Small intestine (tissue), 7 donors: ENCODE results near the gene FBXO45. TPM values are rescaled to one million over a fixed set of nuclear protein-coding genes. Genes with fewer than 3 reads are reported as not detected.
A peak's percentile ranks its signal among the peaks of the same experiment; 100 is the strongest.
"Not testable (repeated sequence)": the region's sequence is repeated elsewhere in the genome, so short reads cannot be mapped to it uniquely, and the experiment has no call there.

ENCODE experiments used
- DNase-seq, 2 donors: peaks; one replicate each; pipeline versions ENCODE4 v3.0.0 to v3.0.0-alpha.2; 2013
- FAIRE-seq: peaks from 2 replicates; lab custom pipeline; 2012; peaks lifted over from hg19 to GRCh38; lab: Jason Lieb, UNC
- H3K27ac ChIP-seq, 3 donors: one replicate each; pipeline ENCODE4 v1.5.1; 2013; ENCODE audit warnings: low read length in 2 of 3, mild to moderate bottlenecking in 2 of 3, control low read depth in 1 of 3, inconsistent platforms in 1 of 3, low read depth in 1 of 3, moderate library complexity in 1 of 3
- H3K27me3 ChIP-seq, 3 donors: one replicate each; pipeline ENCODE4 v1.6.1; 2013; ENCODE audit warnings: low read length in 3 of 3, inconsistent platforms in 1 of 3; ENCODE audit not compliant: control insufficient read depth in 3 of 3, insufficient read depth in 3 of 3
- H3K36me3 ChIP-seq, 3 donors: one replicate each; pipeline ENCODE4 v1.6.1; 2013; ENCODE audit warnings: low read length in 3 of 3, inconsistent platforms in 1 of 3, low read depth in 1 of 3, mild to moderate bottlenecking in 1 of 3, moderate library complexity in 1 of 3; ENCODE audit not compliant: control insufficient read depth in 3 of 3, insufficient read depth in 2 of 3
- H3K4me1 ChIP-seq, 3 donors: one replicate each; pipeline ENCODE4 v1.6.1; 2013; ENCODE audit warnings: low read length in 2 of 3, inconsistent platforms in 1 of 3, low read depth in 1 of 3, mild to moderate bottlenecking in 1 of 3, moderate library complexity in 1 of 3; ENCODE audit not compliant: control insufficient read depth in 3 of 3, insufficient read depth in 2 of 3
- H3K4me3 ChIP-seq, 3 donors: one replicate each; pipeline ENCODE4 v1.5.1; 2013; ENCODE audit warnings: low read length in 3 of 3, control low read depth in 1 of 3, inconsistent platforms in 1 of 3, low read depth in 1 of 3, mild to moderate bottlenecking in 1 of 3, moderate library complexity in 1 of 3
- H3K9me3 ChIP-seq, 2 donors: one replicate each; pipeline ENCODE4 v1.6.1; 2013; ENCODE audit warnings: low read depth in 1 of 2, low read length in 1 of 2; ENCODE audit not compliant: control insufficient read depth in 2 of 2, insufficient read depth in 1 of 2
- whole genome bisulfite sequencing, 3 donors: extraction: QIAGEN DNeasy Blood & Tissue Kit; methylation state at CpG; one replicate each; pipeline ENCODE4 v1.1.7; 2013; 5-methylcytosine and 5-hydroxymethylcytosine counted together
- polyA plus RNA-seq, 4 donors: library from polyadenylated mRNA; stranded (reverse) in 3 of 4; unstranded in 1 of 4; fragments of 200-250 nt in 3 of 4; fragments of 120-200 nt in 1 of 4; gene quantifications; one replicate each; pipeline versions ENCODE4 v1.2.1 to v1.2.3, GENCODE V29; 2013
- donor health status: healthy with polysubstance abuse.
- donor health status: control.
- donor health status: control.
- donor health status: Bipolar disorder and iron deficiency.
- donor health status: healthy.

Gene FBXO45
- polyA plus RNA-seq, 4 donors, result 3.2 to 11.1 (median 6.6) TPM

DNA sequence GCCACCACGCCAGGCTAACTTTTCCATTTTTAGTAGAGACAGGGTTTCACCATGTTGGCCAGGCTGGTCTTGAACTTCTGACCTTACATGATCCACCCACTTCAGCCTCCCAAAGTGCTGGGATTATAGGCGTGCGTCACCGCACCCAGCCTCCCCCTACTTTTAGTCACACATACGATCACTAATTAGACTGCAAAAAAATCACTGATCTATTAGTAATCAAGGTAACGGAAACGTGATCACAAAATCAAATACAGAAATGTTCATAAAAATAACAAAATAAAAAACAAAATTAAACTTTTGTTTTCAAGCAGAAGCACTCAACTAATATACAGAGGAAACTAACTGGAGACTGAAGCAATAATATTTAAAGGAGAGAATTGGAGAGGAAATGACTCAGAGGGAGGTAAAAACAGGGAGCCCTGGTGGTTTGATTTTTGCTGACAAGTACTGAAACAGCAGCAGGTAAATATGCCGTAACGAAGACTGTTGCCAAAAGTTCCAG is 4.7 kb upstream of the FBXO45 start:
- DNase-seq (peak in 1 of 2 donors; percentile 7), FAIRE-seq (no peak)
- peaks cover 0 to 5% (median 5%) of the 10 kb centered on the region in 3 donors for H3K36me3 ChIP-seq
- no peaks in the 10 kb centered on the region for H3K9me3 ChIP-seq
- WGBS, 3 donors, result 80 to 89% (median 88%) methylated on average over 9 of the region's 9 CpGs
- H3K27ac ChIP-seq, result peak overlapping the region in 1 of 3 donors; percentile 54
- no peaks in the 10 kb centered on the region for H3K27me3 ChIP-seq
- peaks cover 0 to 4% (median 2%) of the 10 kb centered on the region in 3 donors for H3K4me1 ChIP-seq
- no peak overlapping the region for H3K4me3 ChIP-seq

DNA sequence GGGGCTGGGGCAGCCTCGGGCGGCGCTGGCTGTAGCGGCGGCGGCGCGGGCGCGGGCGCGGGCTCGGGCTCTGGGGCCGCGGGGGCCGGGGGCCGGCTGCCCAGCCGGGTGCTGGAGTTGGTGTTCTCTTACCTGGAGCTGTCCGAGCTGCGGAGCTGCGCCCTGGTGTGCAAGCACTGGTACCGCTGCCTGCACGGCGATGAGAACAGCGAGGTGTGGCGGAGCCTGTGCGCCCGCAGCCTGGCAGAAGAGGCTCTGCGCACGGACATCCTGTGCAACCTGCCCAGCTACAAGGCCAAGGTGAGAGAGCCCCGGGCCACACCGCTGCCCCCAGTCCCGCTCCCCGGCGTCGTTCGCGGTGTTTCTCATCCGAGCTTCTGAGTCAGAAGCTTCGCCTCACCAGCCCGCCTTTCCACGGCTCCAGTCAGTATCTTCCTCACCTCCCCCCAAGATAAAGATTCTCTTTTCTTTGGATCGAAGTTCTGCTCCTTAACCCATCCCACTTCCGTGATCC is 600 bp downstream of the FBXO45 start:
- FAIRE-seq (no peak), DNase-seq (peak; percentile 46 to 65)
- peak overlapping the region; percentile 73 to 92 (median 84) for H3K4me3 ChIP-seq
- H3K4me1 ChIP-seq, result peaks cover 2 to 12% (median 4%) of the 10 kb centered on the region in 3 donors
- 0 to 1% (median 1%) methylated on average over 30 to 44 of the region's 44 CpGs for WGBS, 3 donors
- H3K9me3 ChIP-seq, result no peaks in the 10 kb centered on the region
- peaks cover 0 to 3% (median 0%) of the 10 kb centered on the region in 3 donors for H3K36me3 ChIP-seq
- H3K27me3 ChIP-seq, result no peaks in the 10 kb centered on the region
- H3K27ac ChIP-seq, result peak overlapping the region; percentile 60 to 92 (median 80)

DNA sequence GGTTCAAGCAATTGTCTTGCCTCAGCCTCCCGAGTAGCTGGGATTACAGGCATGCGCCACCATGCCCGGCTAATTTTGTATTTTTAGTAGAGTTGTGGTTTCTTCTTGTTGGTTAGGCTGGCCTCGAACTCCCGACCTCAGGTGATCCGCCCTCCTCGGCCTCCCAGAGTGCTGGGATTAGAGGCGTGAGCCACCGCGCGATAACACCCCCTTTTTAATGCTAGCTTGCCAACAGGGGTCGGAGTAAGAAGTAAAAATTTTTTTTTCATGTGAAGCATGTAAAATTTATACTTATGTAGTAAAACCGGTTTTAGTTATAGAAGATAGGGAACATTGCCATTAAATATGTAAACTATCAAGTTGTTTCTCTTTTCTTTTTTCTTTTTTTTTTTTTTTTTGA is 1.9 kb downstream of the FBXO45 start:
- not testable (repeated sequence) for DNase-seq, H3K4me3 ChIP-seq, H3K27me3 ChIP-seq, FAIRE-seq, H3K36me3 ChIP-seq, H3K27ac ChIP-seq, H3K9me3 ChIP-seq
- peaks cover 2 to 12% (median 4%) of the 10 kb centered on the region in 3 donors for H3K4me1 ChIP-seq
- 91 to 93% (median 92%) methylated on average over 13 of the region's 13 CpGs for WGBS, 3 donors

DNA sequence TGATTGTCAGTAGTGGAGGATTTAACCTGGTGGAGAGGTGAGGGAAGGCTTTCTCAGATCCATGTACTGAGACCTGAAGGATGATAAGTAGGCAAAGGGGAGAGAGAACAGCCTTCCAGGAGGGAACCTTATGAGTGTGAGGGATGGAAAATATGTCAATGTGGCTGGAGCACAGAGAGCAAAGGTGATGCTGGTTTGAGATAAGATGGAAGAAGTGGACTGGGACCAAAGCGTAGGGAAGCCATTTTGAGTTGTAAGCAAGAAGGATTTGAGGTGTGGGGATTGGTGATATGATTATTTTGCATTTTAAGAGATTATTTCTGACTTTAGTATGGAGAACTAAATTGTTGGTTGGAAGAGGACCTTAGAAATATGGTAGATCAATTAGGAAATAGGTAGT is 3.9 kb downstream of the FBXO45 start:
- FAIRE-seq (no peak), DNase-seq (no peak)
- no peak overlapping the region for H3K4me3 ChIP-seq
- WGBS, 3 donors, result 18 to 96% (median 47%) methylated on average over 1 of the region's 1 CpG
- no peaks in the 10 kb centered on the region for H3K27me3 ChIP-seq
- H3K4me1 ChIP-seq, result peaks cover 2 to 12% (median 4%) of the 10 kb centered on the region in 3 donors
- H3K36me3 ChIP-seq, result peaks cover 0 to 4% (median 1%) of the 10 kb centered on the region in 3 donors
- H3K9me3 ChIP-seq, result no peaks in the 10 kb centered on the region
- H3K27ac ChIP-seq, result no peak overlapping the region

DNA sequence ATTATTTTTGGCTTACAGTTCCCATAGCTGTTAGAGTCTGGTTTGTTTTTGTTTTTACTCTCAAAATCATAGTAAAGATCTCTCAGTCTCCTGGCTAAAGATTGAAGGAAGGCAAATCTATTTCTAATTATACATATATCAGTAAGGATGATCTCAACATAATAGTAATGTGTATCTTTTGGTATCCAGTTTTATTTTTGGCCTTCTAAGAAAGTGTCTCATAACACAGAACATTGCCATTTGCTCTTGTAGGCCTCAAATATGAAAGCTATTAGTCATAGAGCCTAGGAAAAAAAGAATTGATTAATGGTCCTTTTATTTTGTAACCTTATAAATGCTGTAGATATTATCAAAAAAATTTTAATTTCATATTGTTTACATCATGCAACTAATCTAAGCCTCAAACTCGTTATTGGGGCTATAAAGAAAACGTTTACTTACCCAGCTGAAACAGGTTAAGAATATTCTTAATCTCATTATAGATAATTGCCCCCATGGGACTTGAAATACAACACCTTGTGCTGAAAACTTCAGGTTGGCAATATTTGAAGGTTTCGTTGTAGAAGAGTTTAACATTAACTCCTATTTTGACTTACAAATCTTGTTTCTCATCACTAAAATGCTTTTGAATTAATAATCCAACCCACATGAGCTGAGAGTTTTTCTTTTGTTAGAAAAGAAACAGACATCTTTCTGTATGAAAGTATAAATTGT is 16.7 kb downstream of the FBXO45 start:
- FAIRE-seq, result no peak
- DNase-seq, result no peak
- Histone ChIP-seq H3K36me3 (peaks cover 5 to 17% (median 9%) of the 10 kb centered on the region in 3 donors), H3K4me1 (no peaks in the 10 kb centered on the region), H3K9me3 (no peaks in the 10 kb centered on the region), H3K27me3 (no peaks in the 10 kb centered on the region), H3K27ac (no peak overlapping the region), H3K4me3 (no peak overlapping the region)
- 66 to 84% (median 77%) methylated on average over 3 of the region's 3 CpGs for WGBS, 3 donors

DNA sequence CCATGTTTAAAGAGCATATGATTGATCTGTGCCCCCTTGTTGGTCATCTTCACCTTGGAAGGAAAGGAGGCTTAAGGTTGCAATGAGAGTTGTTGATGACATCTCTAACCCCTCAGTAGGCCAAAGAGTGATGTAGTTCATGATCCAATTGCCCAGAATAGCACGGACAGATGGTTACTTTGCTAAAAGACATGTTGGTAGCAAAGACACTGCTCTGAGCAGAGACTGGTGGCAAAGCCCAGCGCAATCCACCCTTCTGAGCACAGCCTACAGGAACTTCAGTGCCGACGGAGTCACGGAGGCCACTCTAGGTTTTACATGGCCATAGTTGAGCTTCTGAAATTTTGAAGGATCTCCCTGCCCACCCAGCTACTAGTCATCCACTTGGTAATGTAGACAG is 21.8 kb downstream of the FBXO45 start:
- H3K4me3 ChIP-seq, result no peak overlapping the region
- 90 to 93% (median 90%) methylated on average over 5 of the region's 5 CpGs for WGBS, 3 donors
- no peaks in the 10 kb centered on the region for H3K9me3 ChIP-seq
- no peak overlapping the region for H3K27ac ChIP-seq
- H3K36me3 ChIP-seq, result peaks cover 0 to 6% (median 2%) of the 10 kb centered on the region in 3 donors
- no peaks in the 10 kb centered on the region for H3K4me1 ChIP-seq
- FAIRE-seq (no peak), DNase-seq (no peak)
- peaks cover 0 to 2% (median 0%) of the 10 kb centered on the region in 3 donors for H3K27me3 ChIP-seq

DNA sequence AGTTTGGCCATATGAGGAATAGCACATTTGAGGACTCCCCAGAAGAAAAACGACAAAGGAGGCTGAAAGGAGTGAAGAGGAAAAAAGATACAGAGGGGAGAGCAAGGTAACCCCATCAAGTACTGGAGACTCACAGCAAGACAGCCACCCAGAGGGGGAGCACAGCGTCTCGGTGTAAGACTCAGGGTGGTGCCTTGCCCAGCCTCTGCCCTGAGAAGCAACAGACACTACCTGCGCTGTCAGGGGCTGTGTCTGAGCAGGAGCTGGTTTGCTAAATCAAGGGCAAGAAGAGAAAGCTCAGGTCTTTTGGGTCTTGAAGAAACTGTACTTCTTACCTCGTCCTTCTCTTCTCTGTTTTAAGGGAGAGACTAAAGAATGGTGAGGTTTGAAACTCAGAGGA is 27.9 kb downstream of the FBXO45 start:
- H3K4me3 ChIP-seq, result no peak overlapping the region
- H3K36me3 ChIP-seq, result no peaks in the 10 kb centered on the region
- no peak for FAIRE-seq
- H3K4me1 ChIP-seq, result no peaks in the 10 kb centered on the region
- peaks cover 0 to 10% (median 2%) of the 10 kb centered on the region in 3 donors for H3K27me3 ChIP-seq
- WGBS, 3 donors, result 34 to 44% (median 38%) methylated on average over 5 of the region's 5 CpGs
- no peak for DNase-seq
- no peak overlapping the region for H3K27ac ChIP-seq
- no peaks in the 10 kb centered on the region for H3K9me3 ChIP-seq

DNA sequence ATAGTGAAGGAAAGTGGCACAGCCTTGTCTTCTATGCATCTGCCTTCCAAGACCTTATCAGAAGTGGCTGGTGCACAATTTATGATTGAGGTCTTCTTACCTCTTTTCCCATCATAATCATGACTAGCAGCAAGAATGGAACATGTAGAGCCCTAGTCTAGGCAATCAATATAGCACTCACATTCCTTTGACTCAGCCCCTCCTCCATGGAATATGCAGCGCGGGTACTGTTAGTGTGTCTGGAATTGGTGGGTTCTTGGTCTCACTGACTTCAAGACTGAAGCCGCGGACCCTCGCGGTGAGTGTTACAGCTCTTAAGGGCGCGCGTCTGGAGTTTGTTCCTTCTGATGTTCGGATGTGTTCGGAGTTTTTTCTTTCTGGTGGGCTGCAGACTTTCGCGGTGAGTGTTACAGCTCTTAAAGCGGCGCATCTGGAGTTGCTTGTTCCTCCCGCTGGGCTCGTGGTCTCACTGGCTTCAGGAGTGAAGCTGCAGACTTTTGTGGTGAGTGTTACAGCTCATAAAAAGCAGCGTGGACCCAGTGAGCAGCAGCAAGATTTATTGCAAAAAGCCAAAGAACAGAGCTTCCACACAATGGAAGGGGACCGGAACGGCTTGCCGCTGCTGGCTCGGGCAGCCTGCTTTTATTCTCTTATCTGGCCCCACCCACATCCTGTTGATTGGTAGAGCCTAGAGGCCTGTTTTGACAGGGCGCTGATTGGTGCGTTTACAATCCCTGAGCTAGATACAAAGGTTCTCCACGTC is 29.7 kb downstream of the FBXO45 start:
- H3K27ac ChIP-seq, H3K36me3 ChIP-seq, H3K4me1 ChIP-seq, H3K9me3 ChIP-seq, H3K4me3 ChIP-seq, FAIRE-seq, DNase-seq: not testable (repeated sequence)
- H3K27me3 ChIP-seq, result peaks cover 0 to 10% (median 2%) of the 10 kb centered on the region in 3 donors
- WGBS, 3 donors, result 54 to 74% (median 56%) methylated on average over 25 of the region's 25 CpGs
